ENCODE measurements around the gene ARHGAP31.

GRCh38 chr3:119408243-119408950, 114.2 kb downstream of the ARHGAP31 start:
- TF ChIP-seq EZH2 (IDR thresholded peaks at IDR 0.05; ENCODE audit: low read depth, low read length, severe bottlenecking) (no peak), SIX5 (IDR thresholded peaks at IDR 0.05; ENCODE audit: low read depth, low read length) (no peak)

Measured in H1 (cell line).